Liver (tissue), 9 donors: ENCODE measurements around the gene TMEM119. TPM values are rescaled to one million over a fixed set of nuclear protein-coding genes. Genes with fewer than 3 reads are reported as not detected.

Source experiments
- DNase-seq: peaks from one replicate; pipeline ENCODE4 v3.0.0-alpha.2; 2017; ENCODE audit warnings: low spot score
- H3K27ac ChIP-seq, 2 donors: one replicate each; pipeline ENCODE4 v1.7.0; 2013; ENCODE audit warnings: inconsistent platforms in 2 of 2, low read length in 2 of 2, control low read depth in 1 of 2, low read depth in 1 of 2, mild to moderate bottlenecking in 1 of 2
- H3K27me3 ChIP-seq, 4 donors: one replicate each; pipeline versions ENCODE4 v1.6.1 to v1.7.0; 2013; ENCODE audit warnings: low read length in 3 of 4, inconsistent platforms in 1 of 4, mild to moderate bottlenecking in 1 of 4, moderate library complexity in 1 of 4; ENCODE audit not compliant: control insufficient read depth in 4 of 4, insufficient read depth in 4 of 4
- H3K36me3 ChIP-seq, 4 donors: one replicate each; pipeline versions ENCODE4 v1.6.1 to v1.7.0; 2013; ENCODE audit warnings: low read length in 3 of 4, mild to moderate bottlenecking in 3 of 4, low read depth in 1 of 4, moderate library complexity in 1 of 4; ENCODE audit not compliant: control insufficient read depth in 4 of 4, insufficient read depth in 3 of 4
- H3K4me1 ChIP-seq, 4 donors: one replicate each; pipeline versions ENCODE4 v1.6.1 to v1.7.0; 2013; ENCODE audit warnings: low read length in 3 of 4, mild to moderate bottlenecking in 3 of 4, moderate library complexity in 1 of 4; ENCODE audit not compliant: control insufficient read depth in 4 of 4, insufficient read depth in 4 of 4
- H3K4me3 ChIP-seq, 3 donors: one replicate each; pipeline versions ENCODE4 v1.6.1 to v1.7.0; 2013; ENCODE audit warnings: low read length in 3 of 3, control low read depth in 1 of 3, low read depth in 1 of 3, mild to moderate bottlenecking in 1 of 3
- H3K9ac ChIP-seq, 2 donors: one replicate each; pipeline ENCODE4 v1.7.0; 2013; ENCODE audit warnings: low read length in 2 of 2, mild to moderate bottlenecking in 2 of 2, moderate library complexity in 2 of 2, control low read depth in 1 of 2, low read depth in 1 of 2
- H3K9me3 ChIP-seq, 4 donors: one replicate each; pipeline versions ENCODE4 v1.6.1 to v1.7.0; 2013; ENCODE audit warnings: low read length in 3 of 4; ENCODE audit not compliant: control insufficient read depth in 4 of 4
- ATF3 ChIP-seq: IDR thresholded peaks from 2 replicates; pipeline ENCODE4 v1.6.1; 2016; ENCODE audit warnings: antibody characterized with exemption
- CTCF ChIP-seq: fragments of 150-350 bp; IDR thresholded peaks from 2 replicates; pipeline ENCODE4 v1.5.1; 2017; ENCODE audit warnings: improper control_type of control experiment, low read depth, low read length; ENCODE audit not compliant: missing input control
- EGR1 ChIP-seq, 2 donors: IDR thresholded peaks; 2 replicates each; pipeline ENCODE4 v1.6.1; 2016 to 2018; ENCODE audit warnings: antibody characterized with exemption in 2 of 2, low read depth in 2 of 2
- FOXA1 ChIP-seq: IDR thresholded peaks from 2 replicates; pipeline ENCODE4 v1.6.1; 2016; ENCODE audit warnings: antibody characterized with exemption
- FOXA2 ChIP-seq: IDR thresholded peaks from 2 replicates; pipeline ENCODE4 v1.6.1; 2016; ENCODE audit warnings: antibody characterized with exemption
- GABPA ChIP-seq, 2 donors: IDR thresholded peaks in 1 of 2; conservative IDR thresholded peaks in 1 of 2; 2 replicates each; pipeline ENCODE4 v1.6.1; 2016; ENCODE audit warnings: antibody characterized with exemption in 2 of 2, mild to moderate bottlenecking in 1 of 2, moderate library complexity in 1 of 2
- HNF4A ChIP-seq, 2 donors: conservative IDR thresholded peaks; 2 replicates each; pipeline ENCODE4 v1.6.1; 2016; ENCODE audit warnings: antibody characterized with exemption in 2 of 2, mild to moderate bottlenecking in 2 of 2
- JUND ChIP-seq, 2 donors: IDR thresholded peaks; 2 replicates each; pipeline ENCODE4 v1.6.1; 2016; ENCODE audit warnings: antibody characterized with exemption in 2 of 2
- MAX ChIP-seq: IDR thresholded peaks from 2 replicates; pipeline ENCODE4 v1.6.1; 2016; ENCODE audit warnings: antibody characterized with exemption
- NR2F2 ChIP-seq: IDR thresholded peaks from 2 replicates; pipeline ENCODE4 v1.6.1; 2016; ENCODE audit warnings: antibody characterized with exemption
- RAD21 ChIP-seq, 2 donors: IDR thresholded peaks; 2 replicates each; pipeline ENCODE4 v1.6.1; 2016; ENCODE audit warnings: antibody characterized with exemption in 2 of 2, mild to moderate bottlenecking in 2 of 2
- REST ChIP-seq: IDR thresholded peaks from 2 replicates; pipeline ENCODE4 v1.6.1; 2016; ENCODE audit warnings: antibody characterized with exemption, mild to moderate bottlenecking
- RXRA ChIP-seq, 2 donors: IDR thresholded peaks; 2 replicates each; pipeline ENCODE4 v1.6.1; 2017 to 2018; ENCODE audit warnings: antibody characterized with exemption in 2 of 2, mild to moderate bottlenecking in 1 of 2
- SP1 ChIP-seq: IDR thresholded peaks from 2 replicates; pipeline ENCODE4 v1.6.1; 2018; ENCODE audit warnings: antibody characterized with exemption, mild to moderate bottlenecking
- TAF1 ChIP-seq: conservative IDR thresholded peaks from 2 replicates; pipeline ENCODE4 v1.6.1; 2016; ENCODE audit warnings: antibody characterized with exemption, mild to moderate bottlenecking
- YY1 ChIP-seq: IDR thresholded peaks from 2 replicates; pipeline ENCODE4 v1.6.1; 2016; ENCODE audit warnings: antibody characterized with exemption, mild to moderate bottlenecking
- WGBS: extraction: QIAGEN DNeasy Blood & Tissue Kit; methylation state at CpG from one replicate; pipeline ENCODE4 v1.1.7; 2013; 5-methylcytosine and 5-hydroxymethylcytosine counted together
- polyA plus RNA-seq, 2 donors: library from polyadenylated mRNA; stranded (reverse) in 1 of 2; unstranded in 1 of 2; fragments of 200-250 nt in 1 of 2; fragments of >200 nt in 1 of 2; fragmentation: Nextera tagmentation in 1 of 2; extraction: Ambion mirVana in 1 of 2; gene quantifications; one replicate each; pipeline versions ENCODE4 v1.2.1 to v1.2.3, GENCODE V29; 2013 to 2015
- total RNA-seq, 2 donors: library from RNA; depleted of rRNA; stranded (reverse); fragments of >200 nt; gene quantifications; one replicate each; pipeline ENCODE4 v1.2.3, GENCODE V29; 2014
- TF ChIP-seq, protein P1 (sequence below): IDR thresholded peaks from 2 replicates; pipeline ENCODE4 v1.6.1; 2016; ENCODE audit warnings: antibody characterized with exemption
- donor health status: healthy.
- donor health status: healthy.
- donor health status: healthy.
- donor health status: healthy.
- donor health status: healthy.

TMEM119 gene
- total and polyA plus RNA-seq, 4 donors, result 0.14 to 2.6 (median 0.38) TPM

DNA sequence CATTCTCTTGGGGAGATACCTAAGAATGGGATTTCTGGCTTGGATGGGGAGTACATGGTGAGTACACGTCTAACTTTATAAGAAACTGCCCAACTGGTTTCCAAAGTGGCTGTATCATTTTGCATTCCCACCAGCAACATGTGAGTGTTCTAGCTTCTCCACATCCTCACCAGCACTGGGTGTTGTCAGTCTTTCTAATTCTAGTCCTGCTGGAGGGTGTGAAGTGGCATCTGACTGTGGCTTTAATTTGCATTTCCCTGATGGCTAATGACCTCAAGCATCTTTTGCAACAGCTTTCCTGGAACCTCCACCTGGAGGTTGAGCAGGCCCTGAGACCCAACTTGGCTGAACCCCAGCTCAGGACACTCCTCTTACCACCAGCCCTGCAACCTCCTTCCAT, 18.0 kb upstream of the TMEM119 start:
- 91% methylated on average over 1 of the region's 1 CpG for WGBS
- TF ChIP-seq NR2F2 (no peak), EGR1 (IDR thresholded peaks at IDR 0.05; ENCODE audit: low read depth in 2 of 2) (no peak), ATF3 (no peak), GABPA (IDR thresholded peaks at IDR 0.05 in 1 of 2, conservative IDR thresholded peaks at IDR 0.05 in 1 of 2) (no peak), RAD21 (IDR thresholded peaks at IDR 0.05) (no peak), YY1 (no peak), FOXA2 (no peak), RXRA (IDR thresholded peaks at IDR 0.05) (no peak), SP1 (no peak), JUND (IDR thresholded peaks at IDR 0.05) (no peak), HNF4A (conservative IDR thresholded peaks at IDR 0.05) (no peak), MAX (no peak), REST (no peak), CTCF (no peak), TAF1 (no peak), FOXA1 (no peak)
- TF ChIP-seq, protein P1, sequence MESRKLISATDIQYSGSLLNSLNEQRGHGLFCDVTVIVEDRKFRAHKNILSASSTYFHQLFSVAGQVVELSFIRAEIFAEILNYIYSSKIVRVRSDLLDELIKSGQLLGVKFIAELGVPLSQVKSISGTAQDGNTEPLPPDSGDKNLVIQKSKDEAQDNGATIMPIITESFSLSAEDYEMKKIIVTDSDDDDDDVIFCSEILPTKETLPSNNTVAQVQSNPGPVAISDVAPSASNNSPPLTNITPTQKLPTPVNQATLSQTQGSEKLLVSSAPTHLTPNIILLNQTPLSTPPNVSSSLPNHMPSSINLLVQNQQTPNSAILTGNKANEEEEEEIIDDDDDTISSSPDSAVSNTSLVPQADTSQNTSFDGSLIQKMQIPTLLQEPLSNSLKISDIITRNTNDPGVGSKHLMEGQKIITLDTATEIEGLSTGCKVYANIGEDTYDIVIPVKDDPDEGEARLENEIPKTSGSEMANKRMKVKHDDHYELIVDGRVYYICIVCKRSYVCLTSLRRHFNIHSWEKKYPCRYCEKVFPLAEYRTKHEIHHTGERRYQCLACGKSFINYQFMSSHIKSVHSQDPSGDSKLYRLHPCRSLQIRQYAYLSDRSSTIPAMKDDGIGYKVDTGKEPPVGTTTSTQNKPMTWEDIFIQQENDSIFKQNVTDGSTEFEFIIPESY, result no peak
- peaks cover 0 to 3% (median 0%) of the 10 kb centered on the region in 4 donors for H3K4me1 ChIP-seq

GRCh38 chr12:108614639-108615038, 16.8 kb upstream of the TMEM119 start:
- no peaks in the 10 kb centered on the region for H3K27me3 ChIP-seq
- H3K27ac ChIP-seq, result no peak overlapping the region
- WGBS, result 93% methylated on average over 6 of the region's 6 CpGs
- H3K9ac ChIP-seq, result no peak overlapping the region
- no peaks in the 10 kb centered on the region for H3K9me3 ChIP-seq
- no peaks in the 10 kb centered on the region for H3K36me3 ChIP-seq
- DNase-seq, result no peak
- H3K4me1 ChIP-seq, result peaks cover 0 to 3% (median 0%) of the 10 kb centered on the region in 4 donors
- no peak overlapping the region for H3K4me3 ChIP-seq
- TF ChIP-seq JUND (IDR thresholded peaks at IDR 0.05), result no peak
- TF ChIP-seq GABPA (IDR thresholded peaks at IDR 0.05 in 1 of 2, conservative IDR thresholded peaks at IDR 0.05 in 1 of 2), result no peak
- TF ChIP-seq REST, result no peak
- TF ChIP-seq CTCF, result no peak

More for the DNA sequence above, 18.0 kb upstream of the TMEM119 start:
- Histone ChIP-seq H3K36me3 (no peaks in the 10 kb centered on the region), H3K27ac (no peak overlapping the region), H3K27me3 (no peaks in the 10 kb centered on the region), H3K9ac (no peak overlapping the region), H3K9me3 (no peaks in the 10 kb centered on the region), H3K4me3 (no peak overlapping the region)
- no peak for DNase-seq
